HepG2 (cell line): ENCODE data around the gene RANGRF. TPM values are rescaled to one million over a fixed set of nuclear protein-coding genes. Genes with fewer than 3 reads are reported as not detected.

Experiments
- CBX1 ChIP-seq: IDR thresholded peaks from one replicate; pipeline ENCODE4 v1.6.1; 2016; ENCODE audit warnings: antibody characterized with exemption, low read depth
- DMAP1 ChIP-seq: IDR thresholded peaks from 2 replicates; pipeline ENCODE4 v1.6.1; 2016
- DNMT3B ChIP-seq: conservative IDR thresholded peaks from 2 replicates; pipeline ENCODE4 v1.6.1; 2016; ENCODE audit warnings: missing biosample characterization, control low read depth
- FOXO1 ChIP-seq: sonication (generic); formaldehyde crosslinking; IDR thresholded peaks from 2 replicates; pipeline ENCODE4 v1.4.0; 2020; ENCODE audit warnings: missing genetic modification reagents
- GLI4 ChIP-seq: sonication (generic); formaldehyde crosslinking; IDR thresholded peaks from 2 replicates; pipeline ENCODE4 v1.5.1; 2020; ENCODE audit warnings: missing genetic modification reagents, mild to moderate bottlenecking, moderate library complexity, borderline replicate concordance
- MTF1 ChIP-seq: sonication (generic); formaldehyde crosslinking; IDR thresholded peaks from 2 replicates; pipeline ENCODE4 v1.5.0; 2020; ENCODE audit warnings: missing genetic modification reagents
- MXD3 ChIP-seq: IDR thresholded peaks from 2 replicates; pipeline ENCODE4 v1.6.1; 2016; ENCODE audit warnings: mild to moderate bottlenecking, missing biosample characterization, missing genetic modification reagents
- NFYC ChIP-seq: IDR thresholded peaks from 2 replicates; pipeline ENCODE4 v1.6.1; 2016; ENCODE audit warnings: missing genetic modification reagents, missing compliant biosample characterization
- PAWR ChIP-seq: sonication (generic); formaldehyde crosslinking; IDR thresholded peaks from 2 replicates; pipeline ENCODE4 v1.4.0; 2020; ENCODE audit warnings: missing genetic modification reagents, mild to moderate bottlenecking, borderline replicate concordance
- SPEN ChIP-seq: sonication (generic); formaldehyde crosslinking; IDR thresholded peaks from 2 replicates; pipeline ENCODE4 v1.5.1; 2020; ENCODE audit warnings: low read depth, mild to moderate bottlenecking, missing genetic modification reagents
- TARDBP ChIP-seq: sonication (generic); formaldehyde crosslinking; IDR thresholded peaks from 2 replicates; pipeline ENCODE4 v1.8.0; 2022; ENCODE audit warnings: mild to moderate bottlenecking, missing genetic modification reagents
- THAP11 ChIP-seq: IDR thresholded peaks from 2 replicates; pipeline ENCODE4 v1.6.1; 2016; ENCODE audit warnings: missing biosample characterization, missing genetic modification reagents
- ZC3H4 ChIP-seq: sonication (generic); formaldehyde crosslinking; IDR thresholded peaks from 2 replicates; pipeline ENCODE4 v1.4.0; 2020; ENCODE audit warnings: missing genetic modification reagents, borderline replicate concordance
- ZFX ChIP-seq: sonication (generic); formaldehyde crosslinking; IDR thresholded peaks from 2 replicates; pipeline ENCODE4 v1.4.0; 2020; ENCODE audit warnings: mild to moderate bottlenecking, low read depth, missing genetic modification reagents, moderate library complexity
- ZNF124 ChIP-seq: sonication (generic); formaldehyde crosslinking; IDR thresholded peaks from 2 replicates; pipeline ENCODE4 v1.4.0; 2020; ENCODE audit warnings: missing genetic modification reagents
- ZNF235 ChIP-seq: sonication (generic); formaldehyde crosslinking; IDR thresholded peaks from 2 replicates; pipeline ENCODE4 v1.8.1; 2023; ENCODE audit warnings: mild to moderate bottlenecking, missing genetic modification reagents, borderline replicate concordance
- ZNF350 ChIP-seq: sonication (generic); formaldehyde crosslinking; IDR thresholded peaks from 2 replicates; pipeline ENCODE4 v1.4.0; 2020; ENCODE audit warnings: mild to moderate bottlenecking, low read depth, missing genetic modification reagents, borderline replicate concordance
- ZNF549 ChIP-seq: sonication (generic); formaldehyde crosslinking; IDR thresholded peaks from 2 replicates; pipeline ENCODE4 v1.5.0; 2020; ENCODE audit warnings: missing genetic modification reagents
- ZNF563 ChIP-seq: sonication (generic); formaldehyde crosslinking; IDR thresholded peaks from 2 replicates; pipeline ENCODE4 v1.8.0; 2022; ENCODE audit warnings: mild to moderate bottlenecking, moderate library complexity, missing genetic modification reagents
- ZNF569 ChIP-seq: sonication (generic); formaldehyde crosslinking; IDR thresholded peaks from 2 replicates; pipeline ENCODE4 v1.5.0; 2020; ENCODE audit warnings: mild to moderate bottlenecking, missing genetic modification reagents, moderate library complexity, borderline replicate concordance
- ZNF652 ChIP-seq: IDR thresholded peaks from 2 replicates; pipeline ENCODE4 v1.6.1; 2016; ENCODE audit warnings: low read depth, borderline replicate concordance
- ZNF879 ChIP-seq: sonication (generic); formaldehyde crosslinking; IDR thresholded peaks from 2 replicates; pipeline ENCODE4 v1.8.1; 2023; ENCODE audit warnings: missing genetic modification reagents
- ZNF883 ChIP-seq: sonication (generic); formaldehyde crosslinking; IDR thresholded peaks from 2 replicates; pipeline ENCODE4 v1.5.1; 2020; ENCODE audit warnings: mild to moderate bottlenecking, missing genetic modification reagents; ENCODE audit errors: not compliant biosample characterization
- ZSCAN30 ChIP-seq: sonication (generic); formaldehyde crosslinking; IDR thresholded peaks from 2 replicates; pipeline ENCODE4 v1.5.0; 2020; ENCODE audit warnings: mild to moderate bottlenecking, missing genetic modification reagents
- polyA plus RNA-seq, 8 experiments: library from polyadenylated mRNA; depleted of rRNA in 3 of 8; stranded (reverse) in 7 of 8; unstranded in 1 of 8; fragments of >200 nt; fragmentation: Illumina TruSeq in 4 of 8; extraction: Trizol in 4 of 8; gene quantifications; 2 replicates each; pipeline versions ENCODE4 v1.2.1 to v1.2.3, GENCODE V29; 2011 to 2016; ENCODE audit warnings: low read depth in 4 of 8, missing spikeins in 1 of 8, mixed read lengths in 1 of 8; ENCODE audit not compliant: insufficient read depth in 1 of 8
- total RNA-seq, 5 experiments: library from RNA; depleted of rRNA; stranded (reverse); fragments of >200 nt; fragmentation: Illumina TruSeq; extraction: Trizol; gene quantifications; 2 replicates each; pipeline ENCODE4 v1.2.3, GENCODE V29; 2016; ENCODE audit warnings: low read depth in 1 of 5
- TF ChIP-seq, protein P1 (sequence below): sonication (generic); formaldehyde crosslinking; IDR thresholded peaks from 2 replicates; pipeline ENCODE4 v1.4.0; 2020; ENCODE audit warnings: missing genetic modification reagents
- TF ChIP-seq, protein P2 (sequence below): sonication (generic); formaldehyde crosslinking; IDR thresholded peaks from 2 replicates; pipeline ENCODE4 v1.5.0; 2020; ENCODE audit warnings: mild to moderate bottlenecking, missing genetic modification reagents
- TF ChIP-seq, protein P3 (sequence below): sonication (generic); formaldehyde crosslinking; IDR thresholded peaks from 2 replicates; pipeline ENCODE4 v1.8.0; 2022; ENCODE audit warnings: low read depth, missing genetic modification reagents

Gene RANGRF
- total and polyA plus RNA-seq, 2 of the 13 experiments (the other 11 are each of a cell fraction or from before 2014, with no cell fraction given): 18.6 to 40.7 TPM

DNA sequence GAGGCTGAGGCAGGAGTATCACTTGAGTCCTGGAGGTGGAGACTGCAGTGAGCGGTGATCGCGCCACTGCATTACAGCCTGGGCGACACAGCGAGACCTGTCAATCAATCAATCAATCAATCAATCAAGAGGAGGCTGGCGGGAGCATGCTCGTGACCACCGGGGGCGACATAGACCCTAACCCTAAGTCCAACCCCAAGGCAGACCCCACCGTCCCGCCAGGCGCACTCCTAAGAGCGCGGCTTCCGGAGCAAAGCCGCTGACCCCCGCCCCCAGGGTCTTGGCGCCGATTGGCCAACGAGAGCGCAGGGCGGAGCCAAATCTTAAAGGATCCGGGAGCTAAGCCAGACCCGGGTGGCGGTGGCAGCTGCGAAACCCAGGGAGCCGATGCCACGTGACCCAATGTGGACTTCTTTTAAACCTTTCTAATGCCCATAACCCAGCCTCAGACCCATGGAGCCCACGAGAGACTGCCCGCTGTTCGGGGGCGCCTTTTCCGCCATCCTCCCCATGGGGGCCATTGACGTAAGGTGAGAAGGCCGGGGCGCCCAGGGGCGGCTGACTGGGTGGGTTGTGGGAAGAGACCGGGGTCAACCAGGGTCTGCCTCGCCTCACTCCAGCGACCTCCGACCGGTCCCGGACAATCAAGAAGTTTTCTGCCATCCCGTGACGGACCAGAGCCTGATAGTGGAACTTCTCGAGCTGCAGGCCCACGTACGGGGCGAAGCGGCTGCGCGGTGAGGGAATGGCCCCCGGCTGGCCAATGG is at the start of gene RANGRF (continued):
- TF ChIP-seq THAP11 (CRISPR knock-in tag) (peak; percentile 27), ZNF235 (CRISPR knock-in tag) (no peak), FOXO1 (CRISPR knock-in tag) (no peak), ZSCAN30 (CRISPR knock-in tag) (no peak), ZC3H4 (no peak), MXD3 (CRISPR knock-in tag) (peak; percentile 72; the same call in 1 of the 2 replicates), TARDBP (CRISPR knock-in tag) (peak; percentile 64), ZNF549 (CRISPR knock-in tag) (no peak), ZNF883 (CRISPR knock-in tag) (peak; percentile 34), DMAP1 (peak; percentile 53; the same call in 1 of the 2 replicates), ZNF350 (CRISPR knock-in tag) (peak; percentile 75), ZNF879 (0 out of 2 replicates have a peak, but pooled peaks have one; percentile 60), SPEN (CRISPR knock-in tag) (peak; percentile 59), ZNF124 (CRISPR knock-in tag) (no peak), NFYC (CRISPR knock-in tag) (peak; percentile 73), ZNF563 (CRISPR knock-in tag) (peak; percentile 39; the same call in 1 of the 2 replicates), PAWR (no peak), GLI4 (peak; percentile 58), ZFX (CRISPR knock-in tag) (peak; percentile 94), DNMT3B (CRISPR knock-in tag) (no peak), ZNF569 (CRISPR knock-in tag) (no peak), CBX1 (no peak), MTF1 (CRISPR knock-in tag) (no peak), ZNF652 (CRISPR knock-in tag) (no peak)
- TF ChIP-seq, protein P1, sequence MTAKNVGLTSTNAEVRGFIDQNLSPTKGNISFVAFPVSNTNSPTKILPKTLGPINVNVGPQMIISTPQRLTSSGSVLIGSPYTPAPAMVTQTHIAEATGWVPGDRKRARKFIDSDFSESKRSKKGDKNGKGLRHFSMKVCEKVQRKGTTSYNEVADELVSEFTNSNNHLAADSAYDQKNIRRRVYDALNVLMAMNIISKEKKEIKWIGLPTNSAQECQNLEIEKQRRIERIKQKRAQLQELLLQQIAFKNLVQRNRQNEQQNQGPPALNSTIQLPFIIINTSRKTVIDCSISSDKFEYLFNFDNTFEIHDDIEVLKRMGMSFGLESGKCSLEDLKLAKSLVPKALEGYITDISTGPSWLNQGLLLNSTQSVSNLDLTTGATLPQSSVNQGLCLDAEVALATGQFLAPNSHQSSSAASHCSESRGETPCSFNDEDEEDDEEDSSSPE: 0 out of 2 replicates have a peak, but pooled peaks have one; percentile 20
- TF ChIP-seq, protein P2, sequence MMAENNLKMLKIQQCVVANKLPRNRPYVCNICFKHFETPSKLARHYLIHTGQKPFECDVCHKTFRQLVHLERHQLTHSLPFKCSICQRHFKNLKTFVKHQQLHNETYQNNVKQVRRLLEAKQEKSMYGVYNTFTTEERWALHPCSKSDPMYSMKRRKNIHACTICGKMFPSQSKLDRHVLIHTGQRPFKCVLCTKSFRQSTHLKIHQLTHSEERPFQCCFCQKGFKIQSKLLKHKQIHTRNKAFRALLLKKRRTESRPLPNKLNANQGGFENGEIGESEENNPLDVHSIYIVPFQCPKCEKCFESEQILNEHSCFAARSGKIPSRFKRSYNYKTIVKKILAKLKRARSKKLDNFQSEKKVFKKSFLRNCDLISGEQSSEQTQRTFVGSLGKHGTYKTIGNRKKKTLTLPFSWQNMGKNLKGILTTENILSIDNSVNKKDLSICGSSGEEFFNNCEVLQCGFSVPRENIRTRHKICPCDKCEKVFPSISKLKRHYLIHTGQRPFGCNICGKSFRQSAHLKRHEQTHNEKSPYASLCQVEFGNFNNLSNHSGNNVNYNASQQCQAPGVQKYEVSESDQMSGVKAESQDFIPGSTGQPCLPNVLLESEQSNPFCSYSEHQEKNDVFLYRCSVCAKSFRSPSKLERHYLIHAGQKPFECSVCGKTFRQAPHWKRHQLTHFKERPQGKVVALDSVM: peak; percentile 87
- TF ChIP-seq, protein P3, sequence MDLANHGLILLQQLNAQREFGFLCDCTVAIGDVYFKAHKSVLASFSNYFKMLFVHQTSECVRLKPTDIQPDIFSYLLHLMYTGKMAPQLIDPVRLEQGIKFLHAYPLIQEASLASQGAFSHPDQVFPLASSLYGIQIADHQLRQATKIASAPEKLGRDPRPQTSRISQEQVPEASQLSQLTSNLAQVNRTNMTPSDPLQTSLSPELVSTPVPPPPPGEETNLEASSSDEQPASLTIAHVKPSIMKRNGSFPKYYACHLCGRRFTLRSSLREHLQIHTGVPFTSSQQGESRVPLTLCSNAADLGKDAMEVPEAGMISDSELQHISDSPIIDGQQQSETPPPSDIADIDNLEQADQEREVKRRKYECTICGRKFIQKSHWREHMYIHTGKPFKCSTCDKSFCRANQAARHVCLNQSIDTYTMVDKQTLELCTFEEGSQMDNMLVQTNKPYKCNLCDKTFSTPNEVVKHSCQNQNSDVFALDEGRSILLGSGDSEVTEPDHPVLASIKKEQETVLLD (CRISPR knock-in tag): no peak
